Body of pancreas (tissue), 4 donors: ENCODE results near the gene ERCC4. TPM values are rescaled to one million over a fixed set of nuclear protein-coding genes. Genes with fewer than 3 reads are reported as not detected.

Experiments
- ATAC-seq: fragments of 150-250 bp; one replicate; pipeline ENCODE4 v1.9.1; 2016
- DNase-seq, 4 donors: peaks; one replicate each; pipeline ENCODE4 v3.0.0-alpha.2; 2019
- H3K27ac ChIP-seq, 4 donors: fragments of 200-600 bp; sonication (generic); 1 replicate in 3 of 4; 2 replicates in 1 of 4; pipeline versions ENCODE4 v1.5.1 to v1.6.1; 2016 to 2019; ENCODE audit warnings: mild to moderate bottlenecking in 1 of 4, mixed read lengths in 1 of 4, moderate library complexity in 1 of 4
- H3K27me3 ChIP-seq, 2 donors: fragments of 200-600 bp; sonication (generic); one replicate each; pipeline ENCODE4 v1.6.0; 2016; ENCODE audit warnings: mild to moderate bottlenecking in 1 of 2
- H3K36me3 ChIP-seq, 2 donors: fragments of 200-600 bp; sonication (generic); replicated peaks in 1 of 2; 2 replicates each; pipeline ENCODE4 v1.5.1; 2016; ENCODE audit warnings: low read depth in 2 of 2; ENCODE audit not compliant: insufficient read depth in 1 of 2
- H3K4me1 ChIP-seq: fragments of 200-600 bp; sonication (generic); one replicate; pipeline ENCODE4 v1.6.0; 2016
- H3K4me3 ChIP-seq, 2 donors: fragments of 200-600 bp; sonication (generic); 1 replicate in 1 of 2; 2 replicates in 1 of 2; pipeline ENCODE4 v1.5.1; 2016 to 2019
- H3K9me3 ChIP-seq, 3 donors: fragments of 200-600 bp; sonication (generic); 1 replicate in 2 of 3; 2 replicates in 1 of 3; pipeline ENCODE4 v1.5.1; 2016
- POLR2A ChIP-seq, 3 donors: fragments of 450-650 bp; IDR thresholded peaks; one replicate each; pipeline ENCODE4 v1.6.1; 2016; ENCODE audit warnings: antibody characterized with exemption in 3 of 3, mild to moderate bottlenecking in 2 of 3
- WGBS, 2 donors: methylation state at CpG; one replicate each; pipeline ENCODE4 v1.1.5; 2017; 5-methylcytosine and 5-hydroxymethylcytosine counted together
- intact Hi-C: fragments of 100-400 bp; cut with DNase I; formaldehyde crosslinking; loops from one replicate; pipeline ENCODE4 v1.15.1; 2023
- total RNA-seq, 2 donors: library from RNA; depleted of rRNA; stranded (reverse); fragments of >200 nt; gene quantifications; one replicate each; pipeline ENCODE4 v1.1.0, GENCODE V29; 2016
- TF ChIP-seq, protein P1 (sequence below), 7 experiments: fragments of 450-650 bp in 4 of 7; fragments of 200-600 bp in 3 of 7; sonication (generic) in 3 of 7; IDR thresholded peaks; one replicate each; pipeline ENCODE4 v1.5.1; 2016 to 2019; ENCODE audit warnings: antibody characterized with exemption in 7 of 7

The ERCC4 gene
- total RNA-seq, 2 donors from 2014 or later = 9.2 to 9.9 TPM

DNA sequence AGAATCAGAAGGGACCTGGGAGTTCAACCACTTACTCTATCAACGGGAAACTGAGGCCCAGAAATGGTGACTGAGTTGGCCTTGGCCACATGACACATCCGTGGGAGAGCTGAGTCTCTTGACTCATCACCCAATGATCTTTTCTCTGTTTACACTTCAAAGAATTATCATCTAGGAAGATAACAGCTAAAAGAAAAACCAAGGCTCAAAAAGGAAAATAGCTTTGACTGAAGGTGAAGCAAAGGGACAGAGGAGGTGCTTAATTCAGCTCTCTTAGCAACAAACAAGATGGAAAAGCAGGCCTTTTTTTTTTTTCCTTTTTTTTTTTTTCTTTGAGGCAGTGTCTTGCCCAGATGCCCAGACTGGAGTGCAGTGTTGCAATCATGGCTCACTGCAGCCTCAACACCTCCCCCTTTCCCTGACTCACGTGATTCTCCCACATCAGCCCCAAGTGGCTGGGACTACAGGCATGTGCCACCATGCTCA, 16.7 kb downstream of the ERCC4 start:
- no peaks in the 10 kb centered on the region for H3K9me3 ChIP-seq
- no peak overlapping the region for H3K4me3 ChIP-seq
- TF ChIP-seq, protein P1, sequence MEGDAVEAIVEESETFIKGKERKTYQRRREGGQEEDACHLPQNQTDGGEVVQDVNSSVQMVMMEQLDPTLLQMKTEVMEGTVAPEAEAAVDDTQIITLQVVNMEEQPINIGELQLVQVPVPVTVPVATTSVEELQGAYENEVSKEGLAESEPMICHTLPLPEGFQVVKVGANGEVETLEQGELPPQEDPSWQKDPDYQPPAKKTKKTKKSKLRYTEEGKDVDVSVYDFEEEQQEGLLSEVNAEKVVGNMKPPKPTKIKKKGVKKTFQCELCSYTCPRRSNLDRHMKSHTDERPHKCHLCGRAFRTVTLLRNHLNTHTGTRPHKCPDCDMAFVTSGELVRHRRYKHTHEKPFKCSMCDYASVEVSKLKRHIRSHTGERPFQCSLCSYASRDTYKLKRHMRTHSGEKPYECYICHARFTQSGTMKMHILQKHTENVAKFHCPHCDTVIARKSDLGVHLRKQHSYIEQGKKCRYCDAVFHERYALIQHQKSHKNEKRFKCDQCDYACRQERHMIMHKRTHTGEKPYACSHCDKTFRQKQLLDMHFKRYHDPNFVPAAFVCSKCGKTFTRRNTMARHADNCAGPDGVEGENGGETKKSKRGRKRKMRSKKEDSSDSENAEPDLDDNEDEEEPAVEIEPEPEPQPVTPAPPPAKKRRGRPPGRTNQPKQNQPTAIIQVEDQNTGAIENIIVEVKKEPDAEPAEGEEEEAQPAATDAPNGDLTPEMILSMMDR (IDR thresholded peaks at IDR 0.05) = peak in 1 of 7 experiments; percentile 7
- TF ChIP-seq POLR2A (IDR thresholded peaks at IDR 0.05) = peak in 1 of 3 donors; percentile 7
- peak; percentile 84 for ATAC-seq
- H3K4me1 ChIP-seq = peaks cover 55% of the 10 kb centered on the region
- H3K27me3 ChIP-seq = no peaks in the 10 kb centered on the region
- peak overlapping the region in 3 of 4 donors; percentile 61 to 87 (median 86) for H3K27ac ChIP-seq
- intact Hi-C loops = no loop called here
- peak; percentile 70 to 86 (median 84) for DNase-seq
- H3K36me3 ChIP-seq = no peaks in the 10 kb centered on the region
- 13 to 33% methylated on average over 3 of the region's 3 CpGs for WGBS, 2 donors

DNA sequence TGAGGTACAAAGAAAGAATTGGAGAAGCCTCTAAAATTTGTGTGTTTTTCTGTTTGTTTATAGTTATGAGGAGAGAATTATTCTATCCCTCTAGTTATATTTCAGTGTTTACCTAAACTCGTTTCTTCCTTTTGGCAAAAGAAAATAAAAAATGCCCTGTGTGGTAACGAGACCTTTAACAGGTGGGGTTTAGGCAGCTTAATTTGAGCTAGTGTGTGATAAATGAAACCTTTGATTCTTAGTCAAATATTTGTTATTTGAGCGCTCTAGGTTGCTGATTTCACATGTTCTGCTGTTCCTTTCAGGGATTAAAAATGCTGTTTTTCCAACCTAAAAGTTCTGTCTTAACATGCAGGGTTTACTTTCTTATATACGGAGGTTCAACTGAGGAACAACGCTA, 17.5 kb downstream of the ERCC4 start:
- no peak for ATAC-seq
- TF ChIP-seq POLR2A (IDR thresholded peaks at IDR 0.05) = no peak
- TF ChIP-seq, protein P1 (IDR thresholded peaks at IDR 0.05) = no peak
- 23 to 33% methylated on average over 5 of the region's 5 CpGs for WGBS, 2 donors
- Histone ChIP-seq H3K4me1 (peaks cover 55% of the 10 kb centered on the region), H3K9me3 (no peaks in the 10 kb centered on the region), H3K27ac (peak overlapping the region; percentile 61 to 87 (median 74)), H3K36me3 (no peaks in the 10 kb centered on the region), H3K27me3 (no peaks in the 10 kb centered on the region), H3K4me3 (no peak overlapping the region)
- no peak for DNase-seq
- intact Hi-C loops = no loop called here

DNA sequence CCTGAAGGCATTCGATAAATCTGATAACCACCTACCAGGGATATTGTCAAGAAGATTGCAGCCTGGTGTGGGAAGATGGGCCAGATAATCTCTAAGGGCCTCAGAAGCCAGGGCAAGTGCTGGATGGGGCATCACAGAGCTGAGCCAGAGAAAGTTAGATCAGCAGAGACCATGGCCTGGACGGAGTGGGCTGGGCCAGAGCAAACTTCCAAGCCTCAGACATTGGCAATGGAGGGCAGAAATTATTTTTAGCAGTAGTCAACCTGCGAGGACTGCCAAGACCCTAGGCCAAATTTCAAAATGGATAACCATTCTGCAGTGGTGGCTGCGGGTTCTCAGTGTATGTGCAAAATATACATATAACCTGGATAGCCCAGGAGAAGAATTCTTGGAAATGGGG, 18.5 kb downstream of the ERCC4 start:
- DNase-seq (no peak), ATAC-seq (no peak)
- Histone ChIP-seq H3K9me3 (no peaks in the 10 kb centered on the region), H3K36me3 (no peaks in the 10 kb centered on the region), H3K4me1 (peaks cover 55% of the 10 kb centered on the region), H3K27ac (peak overlapping the region in 3 of 4 donors; percentile 61 to 87 (median 86)), H3K27me3 (no peaks in the 10 kb centered on the region), H3K4me3 (no peak overlapping the region)
- 35 to 54% methylated on average over 4 of the region's 4 CpGs for WGBS, 2 donors
- intact Hi-C loops = no loop called here
- TF ChIP-seq, protein P1 (IDR thresholded peaks at IDR 0.05) = no peak
- no peak for TF ChIP-seq POLR2A (IDR thresholded peaks at IDR 0.05)

DNA sequence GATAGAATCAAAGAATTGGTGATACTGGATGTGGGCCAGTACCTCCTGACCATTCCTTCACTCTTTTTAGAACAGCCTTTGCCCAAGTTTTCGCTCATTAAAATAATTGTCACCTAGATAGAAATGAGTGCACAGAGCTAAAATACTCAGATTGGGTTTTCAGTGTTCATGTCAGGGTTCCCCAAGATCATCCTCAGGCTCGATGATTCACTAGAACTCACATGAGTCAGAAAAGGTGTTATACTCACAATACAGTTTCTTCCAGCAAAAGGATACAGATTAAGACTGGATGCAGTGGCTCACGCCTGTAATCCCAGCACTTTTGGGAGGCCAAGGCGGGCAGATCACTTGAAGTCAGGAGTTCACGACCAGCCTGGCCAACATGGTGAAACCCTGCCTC, 19.9 kb downstream of the ERCC4 start:
- H3K27me3 ChIP-seq = no peaks in the 10 kb centered on the region
- 78 to 85% methylated on average over 5 of the region's 5 CpGs for WGBS, 2 donors
- DNase-seq (no peak), ATAC-seq (no peak)
- H3K27ac ChIP-seq = peak overlapping the region; percentile 59 to 87 (median 85)
- no peak overlapping the region for H3K4me3 ChIP-seq
- no peaks in the 10 kb centered on the region for H3K9me3 ChIP-seq
- H3K4me1 ChIP-seq = peaks cover 55% of the 10 kb centered on the region
- H3K36me3 ChIP-seq = no peaks in the 10 kb centered on the region
- TF ChIP-seq, protein P1 (IDR thresholded peaks at IDR 0.05) = no peak
- TF ChIP-seq POLR2A (IDR thresholded peaks at IDR 0.05) = no peak
- intact Hi-C loops = no loop called here

DNA sequence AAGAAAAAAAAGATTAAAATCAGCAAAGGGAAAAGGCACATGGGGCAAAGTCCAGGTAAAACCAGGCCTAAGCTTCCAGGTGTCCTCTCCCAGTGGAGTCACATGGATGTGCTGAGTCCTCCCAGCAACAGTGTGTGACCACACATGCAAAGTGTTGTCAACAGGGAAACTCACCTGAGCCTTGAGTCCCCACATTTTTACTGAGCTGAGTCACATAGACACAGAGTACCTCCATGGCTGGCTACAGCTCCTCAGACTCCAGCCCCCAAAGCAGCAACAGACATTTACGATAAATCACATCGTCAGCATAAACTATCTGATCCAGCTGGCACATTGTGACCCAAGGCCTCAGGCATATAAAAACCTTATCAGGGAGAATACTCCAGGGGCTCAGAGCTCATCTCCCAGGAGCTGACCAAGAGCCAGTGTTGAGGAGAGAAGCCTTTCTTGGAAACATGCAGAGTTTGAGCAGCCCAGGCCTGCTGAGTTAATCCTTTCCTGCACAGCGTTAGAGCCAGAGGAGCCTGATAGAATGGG, 20.5 kb downstream of the ERCC4 start:
- Histone ChIP-seq H3K27me3 (no peaks in the 10 kb centered on the region), H3K9me3 (no peaks in the 10 kb centered on the region), H3K4me1 (peaks cover 55% of the 10 kb centered on the region), H3K27ac (peak overlapping the region; percentile 65 to 87 (median 85)), H3K4me3 (no peak overlapping the region), H3K36me3 (no peaks in the 10 kb centered on the region)
- intact Hi-C loops = no loop called here
- DNase-seq = peak; percentile 70 to 90 (median 85)
- 18 to 22% methylated on average over 3 of the region's 3 CpGs for WGBS, 2 donors
- TF ChIP-seq, protein P1 (IDR thresholded peaks at IDR 0.05) = no peak
- peak in 2 of 3 donors; percentile 45 to 47 for TF ChIP-seq POLR2A (IDR thresholded peaks at IDR 0.05)
- ATAC-seq = peak; percentile 90
